Type B pancreatic cell (in vitro differentiated cells): Measurements from ENCODE around the gene KCNK16. TPM values are rescaled to one million over a fixed set of nuclear protein-coding genes. Genes with fewer than 3 reads are reported as not detected.
"Not testable (repeated sequence)": the region's sequence is repeated elsewhere in the genome, so short reads cannot be mapped to it uniquely, and the experiment has no call there.

Experiments
- DNase-seq: peaks from one replicate; pipeline ENCODE4 v3.0.0; 2021; ENCODE audit warnings: mixed read lengths; ENCODE audit not compliant: unreplicated experiment; ENCODE audit errors: extremely low spot score
- H3K27ac Mint-ChIP-seq: 2 replicates; pipeline ENCODE4 v1.8.0; 2021; ENCODE audit warnings: mild to moderate bottlenecking, mixed read lengths
- H3K27me3 Mint-ChIP-seq: 2 replicates; pipeline ENCODE4 v1.8.0; 2021; ENCODE audit warnings: mixed read lengths
- H3K36me3 Mint-ChIP-seq: 2 replicates; pipeline ENCODE4 v1.8.0; 2021; ENCODE audit warnings: mixed read lengths
- H3K4me1 Mint-ChIP-seq: one replicate; pipeline ENCODE4 v1.8.0; 2021; ENCODE audit warnings: mixed read lengths; ENCODE audit not compliant: unreplicated experiment
- H3K4me3 Mint-ChIP-seq: 2 replicates; pipeline ENCODE4 v1.8.0; 2021; ENCODE audit warnings: mild to moderate bottlenecking, mixed read lengths
- H3K9me3 Mint-ChIP-seq: 2 replicates; pipeline ENCODE4 v1.8.0; 2021; ENCODE audit warnings: mixed read lengths
- total RNA-seq: library from RNA; stranded (reverse); gene quantifications from 2 replicates; pipeline ENCODE4 v1.2.1, GENCODE V29; 2021; ENCODE audit warnings: low replicate concordance
- TF ChIP-seq, protein P1 (sequence below): fragments of 200-600 bp; sonication (generic); conservative IDR thresholded peaks from 2 replicates; pipeline ENCODE4 v1.5.0; 2021; ENCODE audit warnings: antibody characterized with exemption, mild to moderate bottlenecking

The KCNK16 gene
- total RNA-seq, 1 donor from 2014 or later, result 22.6 TPM

DNA sequence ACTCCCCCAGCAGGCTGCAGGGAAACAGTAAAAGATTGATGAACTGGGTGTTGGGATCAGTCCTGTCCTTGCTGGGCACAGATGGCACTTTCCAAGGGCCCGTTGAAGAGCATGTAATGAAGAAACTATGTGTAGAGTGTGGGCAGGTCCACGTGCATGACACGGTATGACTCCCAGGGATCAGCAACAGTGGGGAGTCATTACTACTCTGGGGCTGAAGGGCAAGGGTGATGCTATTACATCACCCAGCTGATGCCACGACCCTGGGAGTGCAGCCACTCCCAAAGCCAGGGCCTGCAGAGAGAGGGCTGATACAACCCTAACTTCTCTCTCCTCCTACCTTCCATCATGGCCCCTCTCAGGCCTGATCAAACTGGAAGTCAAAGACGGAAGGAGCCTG is 28.4 kb downstream of the KCNK16 start:
- TF ChIP-seq, protein P1, sequence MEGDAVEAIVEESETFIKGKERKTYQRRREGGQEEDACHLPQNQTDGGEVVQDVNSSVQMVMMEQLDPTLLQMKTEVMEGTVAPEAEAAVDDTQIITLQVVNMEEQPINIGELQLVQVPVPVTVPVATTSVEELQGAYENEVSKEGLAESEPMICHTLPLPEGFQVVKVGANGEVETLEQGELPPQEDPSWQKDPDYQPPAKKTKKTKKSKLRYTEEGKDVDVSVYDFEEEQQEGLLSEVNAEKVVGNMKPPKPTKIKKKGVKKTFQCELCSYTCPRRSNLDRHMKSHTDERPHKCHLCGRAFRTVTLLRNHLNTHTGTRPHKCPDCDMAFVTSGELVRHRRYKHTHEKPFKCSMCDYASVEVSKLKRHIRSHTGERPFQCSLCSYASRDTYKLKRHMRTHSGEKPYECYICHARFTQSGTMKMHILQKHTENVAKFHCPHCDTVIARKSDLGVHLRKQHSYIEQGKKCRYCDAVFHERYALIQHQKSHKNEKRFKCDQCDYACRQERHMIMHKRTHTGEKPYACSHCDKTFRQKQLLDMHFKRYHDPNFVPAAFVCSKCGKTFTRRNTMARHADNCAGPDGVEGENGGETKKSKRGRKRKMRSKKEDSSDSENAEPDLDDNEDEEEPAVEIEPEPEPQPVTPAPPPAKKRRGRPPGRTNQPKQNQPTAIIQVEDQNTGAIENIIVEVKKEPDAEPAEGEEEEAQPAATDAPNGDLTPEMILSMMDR, result no peak
- H3K4me3 Mint-ChIP-seq, result no peak overlapping the region
- no peak overlapping the region for H3K27ac Mint-ChIP-seq
- H3K4me1 Mint-ChIP-seq, result peaks cover 14% of the 10 kb centered on the region
- H3K36me3 Mint-ChIP-seq, result no peaks in the 10 kb centered on the region
- no peak for DNase-seq
- H3K27me3 Mint-ChIP-seq, result peaks cover 18% of the 10 kb centered on the region
- no peaks in the 10 kb centered on the region for H3K9me3 Mint-ChIP-seq

DNA sequence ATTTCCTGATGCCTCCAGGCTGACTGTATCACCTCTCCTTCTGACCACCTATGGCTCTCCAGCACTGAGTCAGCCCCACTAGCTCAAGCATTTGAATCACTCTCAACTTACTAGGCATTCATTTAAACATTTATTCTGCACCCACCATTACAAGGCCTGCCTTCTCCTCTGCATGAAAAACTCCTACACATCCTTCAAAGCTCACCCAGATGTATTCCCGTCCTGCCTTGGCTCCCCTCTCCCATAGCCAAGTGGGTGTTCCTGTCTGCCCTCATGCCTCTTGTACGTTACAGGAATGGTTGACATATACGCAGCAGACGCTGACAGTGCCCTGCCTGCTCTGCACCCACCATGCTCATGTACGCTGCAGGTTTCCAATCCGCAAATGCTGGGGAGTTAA is 29.9 kb downstream of the KCNK16 start:
- Mint-ChIP-seq H3K4me1 (peaks cover 14% of the 10 kb centered on the region), H3K9me3 (no peaks in the 10 kb centered on the region), H3K27ac (no peak overlapping the region), H3K4me3 (no peak overlapping the region), H3K36me3 (no peaks in the 10 kb centered on the region), H3K27me3 (peaks cover 24% of the 10 kb centered on the region)
- TF ChIP-seq, protein P1, result no peak
- no peak for DNase-seq

DNA sequence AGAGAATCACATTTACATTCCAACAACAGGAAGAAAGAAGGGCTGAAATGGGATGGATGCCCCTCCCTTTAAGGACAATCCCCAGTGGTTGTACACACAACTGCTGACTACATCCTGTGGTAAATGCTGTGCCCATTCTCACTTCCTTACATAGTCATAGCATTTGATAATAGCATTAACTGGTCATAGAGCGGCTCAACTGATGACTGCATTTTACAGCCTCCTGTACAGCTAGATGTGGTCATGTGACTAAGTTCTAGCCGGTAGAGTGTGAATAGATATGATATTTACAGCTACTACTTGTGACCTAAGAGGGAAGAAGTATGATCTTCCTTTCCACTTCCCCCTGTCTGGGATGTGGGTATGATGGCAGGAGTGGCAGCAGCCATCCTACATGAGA is 33.0 kb downstream of the KCNK16 start:
- TF ChIP-seq, protein P1, result no peak
- no peak overlapping the region for H3K4me3 Mint-ChIP-seq
- no peak for DNase-seq
- no peak overlapping the region for H3K27ac Mint-ChIP-seq
- H3K36me3 Mint-ChIP-seq, result no peaks in the 10 kb centered on the region
- peaks cover 29% of the 10 kb centered on the region for H3K27me3 Mint-ChIP-seq
- no peaks in the 10 kb centered on the region for H3K4me1 Mint-ChIP-seq
- H3K9me3 Mint-ChIP-seq, result no peaks in the 10 kb centered on the region

DNA sequence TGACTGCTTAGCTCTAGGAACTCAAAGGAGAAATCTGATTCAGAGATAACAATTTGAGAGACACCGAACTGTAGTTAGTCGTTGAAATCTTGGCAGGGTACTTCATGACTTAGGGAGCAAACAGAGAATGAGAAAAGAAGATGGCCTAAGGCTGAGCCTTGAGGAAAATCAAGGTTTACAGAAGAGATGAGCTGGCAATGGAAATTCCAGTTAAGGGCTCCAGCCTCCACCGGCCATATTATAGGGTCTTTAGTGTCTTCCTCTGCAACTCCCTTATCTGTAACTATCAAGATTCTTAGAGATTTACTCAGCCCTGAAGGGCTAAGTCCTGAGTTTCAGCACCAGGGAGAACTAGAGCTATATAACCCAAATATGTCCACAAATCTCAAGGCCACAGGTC is 34.9 kb downstream of the KCNK16 start:
- H3K36me3 Mint-ChIP-seq, result no peaks in the 10 kb centered on the region
- H3K4me3 Mint-ChIP-seq, result no peak overlapping the region
- H3K27ac Mint-ChIP-seq, result no peak overlapping the region
- no peaks in the 10 kb centered on the region for H3K9me3 Mint-ChIP-seq
- no peak for DNase-seq
- H3K4me1 Mint-ChIP-seq, result no peaks in the 10 kb centered on the region
- H3K27me3 Mint-ChIP-seq, result peaks cover 36% of the 10 kb centered on the region
- TF ChIP-seq, protein P1, result no peak

DNA sequence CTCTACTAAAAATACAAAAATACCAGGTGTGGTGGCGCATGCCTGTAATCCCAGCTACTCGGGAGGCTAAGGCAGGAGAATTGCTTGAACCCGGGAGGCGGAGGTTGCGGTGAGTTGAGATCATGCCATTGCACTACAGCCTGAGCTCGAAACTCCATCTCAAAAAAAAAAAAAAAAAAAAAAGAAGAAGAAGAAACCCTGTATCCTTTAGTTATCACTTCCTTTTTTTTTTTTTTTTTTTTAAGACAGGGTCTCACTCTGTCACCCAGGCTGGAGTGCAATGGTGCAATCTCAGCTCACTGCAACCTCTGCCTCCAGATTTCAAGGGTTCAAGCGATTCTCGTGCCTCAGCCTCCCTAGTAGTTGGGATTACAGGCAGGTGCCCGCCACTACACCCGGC is 35.9 kb downstream of the KCNK16 start:
- not testable (repeated sequence) for H3K4me3 Mint-ChIP-seq, H3K9me3 Mint-ChIP-seq

DNA sequence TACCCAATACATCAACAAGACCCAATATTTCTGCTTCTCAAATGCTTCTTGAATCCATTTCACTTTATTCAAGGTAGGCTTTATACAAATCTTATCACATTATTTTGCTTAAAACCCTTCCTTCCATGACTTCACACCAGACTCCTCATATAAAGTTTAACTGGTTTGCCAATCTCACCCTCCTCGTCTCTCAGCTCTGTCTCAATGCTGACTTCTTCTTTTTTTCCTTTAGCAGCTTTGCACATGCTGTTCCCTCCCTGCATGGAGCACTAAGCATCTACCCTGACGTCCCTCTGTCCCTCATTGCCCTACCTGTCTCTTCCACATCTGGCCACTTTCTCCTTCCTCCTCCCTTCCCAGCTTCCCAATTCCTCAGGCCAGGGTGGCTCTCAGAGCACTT is 39.7 kb downstream of the KCNK16 start:
- peaks cover 14% of the 10 kb centered on the region for H3K27me3 Mint-ChIP-seq
- no peaks in the 10 kb centered on the region for H3K36me3 Mint-ChIP-seq
- no peaks in the 10 kb centered on the region for H3K9me3 Mint-ChIP-seq
- H3K4me1 Mint-ChIP-seq, result no peaks in the 10 kb centered on the region
- no peak for DNase-seq
- H3K27ac Mint-ChIP-seq, result no peak overlapping the region
- TF ChIP-seq, protein P1, result no peak
- H3K4me3 Mint-ChIP-seq, result no peak overlapping the region

More for the DNA sequence above, 35.9 kb downstream of the KCNK16 start:
- H3K36me3 Mint-ChIP-seq, H3K27ac Mint-ChIP-seq, H3K4me1 Mint-ChIP-seq, DNase-seq: not testable (repeated sequence)
- peaks cover 26% of the 10 kb centered on the region for H3K27me3 Mint-ChIP-seq
